ENCODE results near the gene AFF3. TPM values are rescaled to one million over a fixed set of nuclear protein-coding genes. Genes with fewer than 3 reads are reported as not detected.

Gene AFF3
- total RNA-seq, 1 experiment from 2014 or later = not detected

DNA sequence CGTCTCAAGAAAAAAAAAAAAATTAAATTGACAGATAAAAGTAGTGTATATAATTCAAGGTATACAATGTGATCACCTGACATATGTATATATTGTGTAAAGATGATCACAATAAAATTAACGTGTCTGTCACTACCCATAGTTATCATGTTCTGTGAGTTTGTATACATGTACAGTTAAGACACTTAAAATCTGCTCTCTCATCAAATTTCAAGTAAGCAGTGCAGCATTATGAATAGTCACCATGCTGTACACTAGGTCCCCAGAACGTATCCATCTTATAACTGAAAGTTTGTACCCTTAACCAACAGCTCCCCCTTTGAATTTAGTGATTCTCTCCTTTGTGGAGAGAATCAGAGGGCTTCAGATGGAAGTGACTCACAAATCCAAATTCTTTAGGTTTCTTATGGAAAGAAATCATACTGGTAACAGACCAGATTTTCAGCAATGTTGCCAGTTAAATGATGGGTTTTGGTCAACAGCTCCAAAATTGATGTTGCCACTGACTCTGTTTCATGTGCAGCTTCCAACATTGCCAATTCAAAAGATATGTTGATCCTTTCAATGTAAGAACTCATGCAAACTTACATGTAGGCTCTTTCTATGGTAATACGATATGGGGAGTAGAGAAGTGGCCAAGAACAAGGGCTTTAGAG lies 281.5 kb downstream of the AFF3 start:
- TF ChIP-seq, protein P1, sequence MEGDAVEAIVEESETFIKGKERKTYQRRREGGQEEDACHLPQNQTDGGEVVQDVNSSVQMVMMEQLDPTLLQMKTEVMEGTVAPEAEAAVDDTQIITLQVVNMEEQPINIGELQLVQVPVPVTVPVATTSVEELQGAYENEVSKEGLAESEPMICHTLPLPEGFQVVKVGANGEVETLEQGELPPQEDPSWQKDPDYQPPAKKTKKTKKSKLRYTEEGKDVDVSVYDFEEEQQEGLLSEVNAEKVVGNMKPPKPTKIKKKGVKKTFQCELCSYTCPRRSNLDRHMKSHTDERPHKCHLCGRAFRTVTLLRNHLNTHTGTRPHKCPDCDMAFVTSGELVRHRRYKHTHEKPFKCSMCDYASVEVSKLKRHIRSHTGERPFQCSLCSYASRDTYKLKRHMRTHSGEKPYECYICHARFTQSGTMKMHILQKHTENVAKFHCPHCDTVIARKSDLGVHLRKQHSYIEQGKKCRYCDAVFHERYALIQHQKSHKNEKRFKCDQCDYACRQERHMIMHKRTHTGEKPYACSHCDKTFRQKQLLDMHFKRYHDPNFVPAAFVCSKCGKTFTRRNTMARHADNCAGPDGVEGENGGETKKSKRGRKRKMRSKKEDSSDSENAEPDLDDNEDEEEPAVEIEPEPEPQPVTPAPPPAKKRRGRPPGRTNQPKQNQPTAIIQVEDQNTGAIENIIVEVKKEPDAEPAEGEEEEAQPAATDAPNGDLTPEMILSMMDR (conservative IDR thresholded peaks at IDR 0.05) = no peak
- TF ChIP-seq EZH2 (IDR thresholded peaks at IDR 0.05; ENCODE audit: low read depth) = no peak
- CTCF ChIA-PET = no interaction called here
- H3K27me3 ChIP-seq (ENCODE audit: insufficient read depth, low read depth) = peaks cover 45% of the 10 kb centered on the region

DNA sequence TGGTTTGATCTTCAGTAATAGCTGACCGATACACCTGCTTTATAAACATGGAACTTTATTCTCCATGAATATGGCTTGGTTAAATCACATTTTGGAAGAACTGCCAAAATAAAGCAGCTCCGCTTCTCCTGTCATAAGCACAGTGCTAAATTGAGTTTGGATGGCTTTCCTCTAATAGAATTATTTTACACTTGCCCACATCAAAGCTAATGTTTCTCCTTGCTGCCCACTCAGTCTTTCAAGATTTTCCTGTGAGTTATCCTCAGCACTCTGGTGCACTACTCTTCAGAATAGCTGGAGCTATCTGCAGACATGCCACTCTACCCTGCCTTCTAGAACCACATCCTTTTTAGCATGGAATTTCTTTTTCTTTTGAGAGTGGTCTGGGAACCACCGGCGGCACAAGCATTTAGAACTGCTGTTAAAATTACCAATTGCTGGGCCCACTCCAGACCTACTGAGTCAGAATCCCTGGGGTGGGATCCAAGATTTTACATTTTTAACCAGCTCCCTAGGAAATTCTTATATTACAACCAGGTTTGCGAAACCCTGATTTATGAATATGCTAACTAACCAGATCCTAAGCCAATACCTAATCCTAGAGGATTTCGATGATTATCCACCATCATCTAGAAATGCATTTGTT lies 283.3 kb downstream of the AFF3 start:
- no peak overlapping the region for H3K27ac ChIP-seq
- H3K9me3 ChIP-seq (ENCODE audit: insufficient read depth, low read depth) = no peaks in the 10 kb centered on the region
- no peaks in the 10 kb centered on the region for H3K4me1 ChIP-seq (replicated peaks; ENCODE audit: insufficient read depth)
- no peak overlapping the region for H3K4me3 ChIP-seq
- no peaks in the 10 kb centered on the region for H3K36me3 ChIP-seq (ENCODE audit: low read depth)
- H4K20me1 ChIP-seq (ENCODE audit: insufficient read depth) = no peaks in the 10 kb centered on the region
- CTCF ChIA-PET = no interaction called here
- H3K9me2 ChIP-seq (ENCODE audit: insufficient read depth) = no peaks in the 10 kb centered on the region
- POLR2A ChIA-PET (ENCODE audit: unreplicated experiment) = no interaction called here
- no peaks in the 10 kb centered on the region for H3K79me2 ChIP-seq (ENCODE audit: low read depth)
- no TSS peak for BruUV-seq (replicated peaks)
- H2AFZ ChIP-seq = no peak overlapping the region
- no peaks in the 10 kb centered on the region for H3F3A ChIP-seq (ENCODE audit: insufficient read depth, low read depth)
- intact Hi-C loops (cut with micrococcal nuclease; ENCODE audit: unreplicated experiment) = no loop called here
- no peak overlapping the region for H3K4me2 ChIP-seq
- DNase-seq = no peak
- TF ChIP-seq, protein P1 (conservative IDR thresholded peaks at IDR 0.05) = no peak
- TF ChIP-seq EZH2 (IDR thresholded peaks at IDR 0.05; ENCODE audit: low read depth) = no peak
- peaks cover 27% of the 10 kb centered on the region for H3K27me3 ChIP-seq (ENCODE audit: insufficient read depth, low read depth)

More for the DNA sequence above, 281.5 kb downstream of the AFF3 start:
- Histone ChIP-seq H3K27ac (no peak overlapping the region), H3K4me1 (replicated peaks; ENCODE audit: insufficient read depth) (no peaks in the 10 kb centered on the region), H3K4me3 (no peak overlapping the region), H3K9me3 (ENCODE audit: insufficient read depth, low read depth) (no peaks in the 10 kb centered on the region), H3F3A (ENCODE audit: insufficient read depth, low read depth) (no peaks in the 10 kb centered on the region), H3K4me2 (no peak overlapping the region), H4K20me1 (ENCODE audit: insufficient read depth) (no peaks in the 10 kb centered on the region; the same call in 1 of the 2 replicates), H3K79me2 (ENCODE audit: low read depth) (no peaks in the 10 kb centered on the region), H2AFZ (no peak overlapping the region), H3K36me3 (ENCODE audit: low read depth) (no peaks in the 10 kb centered on the region), H3K9me2 (ENCODE audit: insufficient read depth) (no peaks in the 10 kb centered on the region)
- DNase-seq = no peak
- intact Hi-C loops (cut with micrococcal nuclease; ENCODE audit: unreplicated experiment) = no loop called here
- BruUV-seq (replicated peaks) = no TSS peak
- POLR2A ChIA-PET (ENCODE audit: unreplicated experiment) = no interaction called here

- Histone ChIP-seq H3K4me2 (no peak overlapping the region), H4K20me1 (ENCODE audit: insufficient read depth) (no peaks in the 10 kb centered on the region), H3K27me3 (ENCODE audit: insufficient read depth, low read depth) (peaks cover 23% of the 10 kb centered on the region), H3K27ac (no peak overlapping the region), H3K9me3 (ENCODE audit: insufficient read depth, low read depth) (no peaks in the 10 kb centered on the region), H3K36me3 (ENCODE audit: low read depth) (no peaks in the 10 kb centered on the region), H3K4me3 (no peak overlapping the region), H3F3A (ENCODE audit: insufficient read depth, low read depth) (no peaks in the 10 kb centered on the region), H3K9me2 (ENCODE audit: insufficient read depth) (no peaks in the 10 kb centered on the region), H3K79me2 (ENCODE audit: low read depth) (no peaks in the 10 kb centered on the region), H2AFZ (no peak overlapping the region), H3K4me1 (replicated peaks; ENCODE audit: insufficient read depth) (no peaks in the 10 kb centered on the region)
- no peak for DNase-seq
- no TSS peak for BruUV-seq (replicated peaks)
- CTCF ChIA-PET = no interaction called here
- no peak for TF ChIP-seq EZH2 (IDR thresholded peaks at IDR 0.05; ENCODE audit: low read depth)
- TF ChIP-seq, protein P1 (conservative IDR thresholded peaks at IDR 0.05) = no peak
- intact Hi-C loops (cut with micrococcal nuclease; ENCODE audit: unreplicated experiment) = no loop called here
- POLR2A ChIA-PET (ENCODE audit: unreplicated experiment) = no interaction called here
Observed at GRCh38 chr2:99857867-99858444, 284.4 kb downstream of the AFF3 start.

Measured in PC-9 (cell line).